GM23338 (cell line): Measurements from ENCODE around the gene DOCK7.

Experiments
- CTCF ChIP-seq, 2 experiments: fragments of 200-600 bp in 1 of 2; sonication (generic) in 1 of 2; conservative IDR thresholded peaks; 2 replicates each; pipeline versions ENCODE4 v1.5.1 to v1.6.1; 2016 to 2017; ENCODE audit warnings: antibody characterized with exemption in 2 of 2, low read depth in 2 of 2, mild to moderate bottlenecking in 2 of 2, moderate library complexity in 1 of 2
- POLR2AphosphoS5 ChIP-seq: IDR thresholded peaks from 2 replicates; pipeline ENCODE4 v1.6.1; 2016; ENCODE audit warnings: antibody characterized with exemption, low read depth

- no peak for TF ChIP-seq CTCF (conservative IDR thresholded peaks at IDR 0.05; ENCODE audit: low read depth in 2 of 2)
- TF ChIP-seq POLR2AphosphoS5: no peak
These were observed 75.4 kb downstream of the DOCK7 start for GRCh38 chr1:62612770-62613169.
